ENCODE measurements around the gene PIGP.
A peak's percentile ranks its signal among the peaks of the same experiment; 100 is the strongest.
"Not testable (repeated sequence)": the region's sequence is repeated elsewhere in the genome, so short reads cannot be mapped to it uniquely, and the experiment has no call there.

PIGP gene

GRCh38 chr21:37075214-37075770 lies 2.4 kb upstream of the PIGP start:
- DNase-seq: no peak

GRCh38 chr21:37074546-37074945 lies 1.7 kb upstream of the PIGP start:
- no peak for DNase-seq

GRCh38 chr21:37074197-37074510 lies 1.3 kb upstream of the PIGP start:
- DNase-seq: peak; percentile 21

- DNase-seq: peak; percentile 43
Measured at GRCh38 chr21:37073417-37074196, 736 bp upstream of the PIGP start.

DNA sequence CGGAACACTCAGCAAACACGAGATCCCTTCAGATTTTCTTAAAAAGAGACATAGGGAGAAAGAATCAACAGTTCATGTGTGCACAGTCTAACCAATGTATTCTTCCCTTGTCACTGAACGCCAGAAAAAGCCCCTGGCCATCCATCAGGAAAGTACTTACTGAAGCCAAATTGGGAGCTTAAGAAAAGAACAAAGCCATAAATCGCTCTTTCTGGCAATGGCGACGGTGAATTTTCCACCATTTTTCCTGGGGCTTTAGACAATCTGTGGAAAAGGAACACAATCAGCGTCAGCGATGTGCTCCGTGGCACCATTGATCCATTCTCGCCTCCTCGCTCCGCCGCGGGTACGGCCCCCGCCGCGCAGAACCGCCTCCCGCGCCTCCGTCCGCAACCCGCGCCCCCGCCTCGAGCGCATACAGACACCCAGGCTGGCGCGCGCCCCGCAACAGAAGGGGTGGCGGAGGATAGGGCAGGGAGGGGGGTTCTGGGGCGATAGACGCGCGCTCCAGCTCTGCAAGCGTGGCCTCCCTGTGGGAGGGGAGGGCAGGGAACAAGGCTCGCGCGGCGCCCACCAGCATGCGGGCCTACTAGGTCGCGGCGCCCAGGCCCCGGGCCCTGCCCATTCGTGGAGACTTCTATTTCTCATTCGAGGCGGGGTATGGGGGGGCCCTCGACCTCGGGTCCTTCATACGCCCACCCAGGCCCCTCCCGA lies 440 bp downstream of the PIGP start:
- peak; percentile 79 for DNase-seq

- peak; percentile 74 for DNase-seq
Measured at GRCh38 chr21:37071561-37072273, 1.2 kb downstream of the PIGP start.

DNA sequence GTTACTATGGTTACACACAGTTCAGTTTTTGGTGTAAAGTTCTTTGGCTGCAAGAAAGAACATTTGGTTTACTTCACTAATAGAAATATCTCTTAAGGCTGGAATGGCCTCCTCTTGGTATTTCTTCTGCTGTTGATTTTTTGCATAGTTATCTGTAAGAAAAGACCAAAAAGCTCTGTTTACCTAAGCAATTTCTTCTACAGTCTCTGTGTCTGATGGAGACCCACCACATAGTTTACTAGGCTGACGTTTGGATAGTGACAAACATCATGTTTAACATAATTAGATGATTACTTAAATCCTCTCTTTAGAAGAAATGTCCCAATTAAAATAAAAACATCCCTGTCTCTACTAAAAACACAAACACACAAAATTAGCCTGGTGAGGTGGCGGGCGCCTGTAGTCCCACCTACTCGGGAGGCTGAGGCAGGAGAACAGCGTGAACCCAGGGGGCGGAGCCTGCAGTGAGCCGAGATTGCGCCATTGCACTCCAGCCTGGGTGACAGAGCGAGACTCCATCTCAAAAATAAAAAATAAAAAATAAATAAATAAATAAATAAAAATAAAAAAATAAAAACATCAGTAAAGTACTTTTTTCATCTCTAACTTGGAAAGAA lies 7.2 kb downstream of the PIGP start:
- DNase-seq: no peak

GRCh38 chr21:37064841-37065240 lies 8.0 kb downstream of the PIGP start:
- DNase-seq: no peak

GRCh38 chr21:37063433-37063832 lies 9.4 kb downstream of the PIGP start:
- DNase-seq: no peak

DNA sequence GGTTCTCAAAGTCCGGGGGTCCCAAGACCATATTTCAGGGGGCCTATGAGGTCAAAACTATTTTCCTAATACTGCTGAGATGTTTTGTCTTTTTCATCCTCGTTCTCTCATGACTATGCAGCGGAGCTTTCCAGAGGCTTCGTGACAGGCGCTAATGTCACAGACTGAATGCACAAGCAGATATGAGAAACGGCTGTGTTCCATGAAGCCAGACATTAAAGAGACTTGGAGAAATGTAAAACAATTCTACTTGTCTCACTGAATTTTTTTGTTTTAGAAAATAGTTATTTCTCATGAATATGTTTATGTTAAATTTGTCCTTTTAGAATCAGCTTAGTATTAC lies 10.3 kb downstream of the PIGP start:
- DNase-seq: no peak

DNA sequence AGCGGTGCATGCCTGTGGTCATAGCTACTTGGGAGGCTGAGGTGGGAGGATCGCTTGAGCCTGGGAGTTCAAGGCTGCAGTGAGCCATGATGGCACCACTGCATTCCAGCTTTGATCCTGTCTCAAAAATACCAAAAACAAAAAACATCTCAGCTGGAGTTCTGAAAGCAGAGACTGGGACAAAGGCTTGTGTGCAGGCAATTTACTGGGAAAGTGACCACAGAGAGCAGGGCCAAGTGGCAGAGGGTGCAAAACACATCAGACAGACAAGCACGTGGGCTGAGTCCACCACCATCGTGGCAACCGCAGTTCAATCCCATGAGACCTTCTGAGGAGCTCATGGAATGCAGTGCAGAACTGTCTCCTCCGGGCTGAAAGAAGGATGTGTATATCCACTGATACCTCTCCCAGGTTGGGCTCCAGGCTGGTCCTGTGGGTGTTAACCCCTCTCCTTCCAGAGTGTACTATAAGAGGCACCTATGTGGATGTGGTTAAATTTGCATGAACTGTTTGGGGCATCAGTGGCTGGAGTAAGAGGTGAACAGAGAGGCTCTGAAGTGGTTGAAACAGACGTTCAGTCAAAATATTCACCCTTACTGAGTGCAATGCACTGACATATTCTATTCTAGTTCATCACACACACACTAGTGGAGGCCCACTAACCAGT lies 10.8 kb downstream of the PIGP start:
- no peak for DNase-seq

- DNase-seq: peak; percentile 91
Measured at GRCh38 chr21:37060296-37060695, 12.6 kb downstream of the PIGP start.

DNA sequence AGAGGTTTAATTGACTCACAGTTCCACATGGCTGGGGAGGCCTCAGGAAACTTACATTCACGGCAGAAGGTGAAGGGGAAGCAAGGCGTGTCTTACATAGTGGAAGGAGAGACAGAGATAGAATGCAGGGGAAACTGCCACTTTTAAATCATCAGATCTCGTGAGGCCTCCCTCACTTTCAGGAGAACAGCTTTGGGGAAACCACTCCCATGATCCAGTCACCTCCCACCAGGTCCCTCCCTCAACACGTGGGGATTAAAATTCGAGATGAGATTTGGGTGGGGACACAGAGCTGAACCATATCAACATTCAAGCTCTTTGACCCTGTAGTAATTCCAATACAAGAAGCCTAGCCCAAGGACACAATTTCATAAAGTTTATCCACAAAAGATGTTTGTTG lies 13.7 kb downstream of the PIGP start:
- no peak for DNase-seq

GRCh38 chr21:37058261-37058660 lies 14.6 kb downstream of the PIGP start:
- DNase-seq: no peak

DNA sequence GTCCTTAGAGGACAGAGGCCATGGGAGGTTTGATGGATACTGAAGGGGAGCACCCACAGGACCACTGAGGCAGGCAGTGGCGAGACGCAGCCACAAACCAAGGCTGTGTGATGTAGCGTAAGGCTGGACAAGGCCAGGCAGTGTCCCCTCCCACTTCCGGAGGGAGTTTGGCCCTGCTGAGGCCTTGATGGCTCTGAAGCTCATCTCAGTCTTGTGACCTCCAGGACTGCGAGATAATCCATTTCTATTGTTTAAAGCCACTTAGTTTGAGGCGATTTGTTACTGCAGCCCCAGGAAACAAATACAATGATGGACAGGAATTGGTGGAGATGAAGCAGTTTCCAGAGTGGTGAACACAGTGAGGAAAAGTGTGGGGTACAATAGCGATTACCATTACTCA lies 15.3 kb downstream of the PIGP start:
- no peak for DNase-seq

- no peak for DNase-seq
Measured at GRCh38 chr21:37055271-37055855, 17.5 kb downstream of the PIGP start.

GRCh38 chr21:37049741-37050140 lies 23.1 kb downstream of the PIGP start:
- not testable (repeated sequence) for DNase-seq

DNA sequence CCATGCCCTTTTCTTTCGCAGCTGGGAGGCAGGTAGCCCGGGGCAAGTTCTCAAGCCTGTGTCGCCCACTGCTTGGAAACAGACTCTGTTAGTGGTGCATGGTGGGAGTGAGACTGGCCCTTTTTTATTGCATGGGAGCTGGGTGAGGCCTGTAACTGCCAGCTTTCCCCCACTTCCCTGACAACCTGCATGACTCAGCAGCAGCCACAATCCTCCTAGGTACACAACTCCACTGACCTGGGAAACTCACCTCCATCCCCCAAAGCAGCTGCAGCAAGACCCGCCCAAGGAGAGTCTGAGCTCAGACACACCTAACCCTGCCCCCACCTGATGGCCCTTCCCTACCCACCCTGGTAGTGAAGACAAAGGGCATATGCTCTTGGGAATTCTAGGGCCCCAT lies 25.8 kb downstream of the PIGP start:
- no peak for DNase-seq

GRCh38 chr21:37045556-37045955 lies 27.3 kb downstream of the PIGP start:
- DNase-seq: no peak

- DNase-seq: no peak
Measured at GRCh38 chr21:37045149-37045548, 27.7 kb downstream of the PIGP start.

DNA sequence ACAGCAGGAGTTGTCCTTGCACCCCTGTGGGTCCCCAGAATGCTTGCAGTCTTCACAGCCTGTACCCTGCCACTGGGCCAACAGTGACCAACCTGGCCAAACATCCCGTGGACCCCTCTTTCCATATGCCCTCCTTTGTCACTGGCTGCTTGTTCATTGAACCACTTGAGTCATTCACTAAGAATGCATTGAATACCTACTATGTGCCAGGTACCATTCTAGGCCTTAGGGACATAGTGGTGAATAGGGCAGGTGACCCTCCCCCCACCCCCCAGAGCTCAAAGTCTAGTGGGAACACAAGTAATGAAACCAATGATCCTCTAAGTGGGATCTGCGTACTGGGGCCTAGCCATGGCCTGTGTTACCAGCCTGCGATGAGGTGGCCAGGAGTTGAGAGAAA lies 28.2 kb downstream of the PIGP start:
- no peak for DNase-seq

- DNase-seq: no peak
Measured at GRCh38 chr21:37043818-37044217, 29.1 kb downstream of the PIGP start.

Measured in EL (cell line).